Activated CD8-positive, alpha-beta memory T cell treated with anti-CD3 and anti-CD28 coated beads, Interleukin-2, amount 50 U/mL, for 4 hours (primary cell): ENCODE results near the gene COL4A1.
"Not testable (repeated sequence)": the region's sequence is repeated elsewhere in the genome, so short reads cannot be mapped to it uniquely, and the experiment has no call there.

Experiments
- DNase-seq: peaks from one replicate; pipeline ENCODE4 v3.0.0-alpha.2; 2020

Gene COL4A1

GRCh38 chr13:110322126-110322827, 15.3 kb upstream of the COL4A1 start:
- DNase-seq = no peak

- not testable (repeated sequence) for DNase-seq
Measured at GRCh38 chr13:110321573-110321972, 14.6 kb upstream of the COL4A1 start.

GRCh38 chr13:110320645-110321044, 13.7 kb upstream of the COL4A1 start:
- DNase-seq = no peak

GRCh38 chr13:110319774-110320509, 13.0 kb upstream of the COL4A1 start:
- no peak for DNase-seq

GRCh38 chr13:110319397-110319773, 12.4 kb upstream of the COL4A1 start:
- DNase-seq = no peak

- no peak for DNase-seq
Measured at GRCh38 chr13:110318920-110319319, 12.0 kb upstream of the COL4A1 start.

GRCh38 chr13:110317496-110318195, 10.7 kb upstream of the COL4A1 start:
- DNase-seq = no peak

GRCh38 chr13:110317093-110317492, 10.1 kb upstream of the COL4A1 start:
- no peak for DNase-seq

GRCh38 chr13:110316196-110316595, 9.2 kb upstream of the COL4A1 start:
- DNase-seq = no peak

- no peak for DNase-seq
Measured at GRCh38 chr13:110314516-110315245, 7.7 kb upstream of the COL4A1 start.

- not testable (repeated sequence) for DNase-seq
Measured at GRCh38 chr13:110313733-110314132, 6.8 kb upstream of the COL4A1 start.

- DNase-seq = not testable (repeated sequence)
Measured at GRCh38 chr13:110313261-110313660, 6.3 kb upstream of the COL4A1 start.

GRCh38 chr13:110312339-110313031, 5.5 kb upstream of the COL4A1 start:
- DNase-seq = no peak

- no peak for DNase-seq
Measured at GRCh38 chr13:110311443-110312338, 4.7 kb upstream of the COL4A1 start.

GRCh38 chr13:110310541-110311442, 3.8 kb upstream of the COL4A1 start:
- no peak for DNase-seq

GRCh38 chr13:110309661-110310524, 2.9 kb upstream of the COL4A1 start:
- DNase-seq = no peak

GRCh38 chr13:110308656-110309359, 1.9 kb upstream of the COL4A1 start:
- DNase-seq = no peak
